WTC11 (cell line): ENCODE data around the gene ASTN2. TPM values are rescaled to one million over a fixed set of nuclear protein-coding genes. Genes with fewer than 3 reads are reported as not detected.

Experiments used
- ATAC-seq: fragments of 200-7000 bp; cut with Tn5 transposase; 2 replicates; pipeline ENCODE4 v1.10.0; 2021; ENCODE audit warnings: mild to moderate bottlenecking, moderate library complexity
- CTCF ChIA-PET: fragments of 300-600 bp; sonication (Branson Sonifier 250); formaldehyde crosslinking; loops from one replicate; lab custom pipeline; 2021; ENCODE audit warnings: antibody characterized with exemption; lab: Charles Lee
- POLR2A ChIA-PET: fragments of 350-600 bp; sonication (Branson Sonifier 250); formaldehyde crosslinking; loops from one replicate; lab custom pipeline; 2021; ENCODE audit warnings: antibody characterized with exemption; lab: Charles Lee
- DNase-seq: peaks from one replicate; pipeline ENCODE4 v3.0.0; 2021; ENCODE audit warnings: low spot score
- H3K27ac Mint-ChIP-seq: 2 replicates; pipeline ENCODE4 v1.8.0; 2021; ENCODE audit warnings: mixed read lengths
- H3K27me3 Mint-ChIP-seq: 2 replicates; pipeline ENCODE4 v1.8.0; 2021; ENCODE audit warnings: low read depth, mild to moderate bottlenecking, moderate library complexity, mixed read lengths
- H3K36me3 Mint-ChIP-seq: 2 replicates; pipeline ENCODE4 v1.8.0; 2021; ENCODE audit warnings: mixed read lengths
- H3K4me1 Mint-ChIP-seq: 2 replicates; pipeline ENCODE4 v1.8.0; 2022; ENCODE audit warnings: mixed read lengths
- H3K4me3 Mint-ChIP-seq: 2 replicates; pipeline ENCODE4 v1.8.0; 2021; ENCODE audit warnings: mild to moderate bottlenecking, moderate library complexity, mixed read lengths
- H3K9me3 Mint-ChIP-seq: 2 replicates; pipeline ENCODE4 v1.8.0; 2021; ENCODE audit warnings: mixed read lengths
- E2F4 ChIP-seq: sonication (generic); formaldehyde crosslinking; IDR thresholded peaks from 2 replicates; pipeline ENCODE4 v1.8.1; 2022; ENCODE audit warnings: low read depth, mild to moderate bottlenecking, moderate library complexity, missing genetic modification reagents, borderline replicate concordance
- EMX1 ChIP-seq: fragments of 250-450 bp; sonication (Bioruptor Pico); IDR thresholded peaks from 2 replicates; pipeline ENCODE4 v1.8.0; 2021; ENCODE audit warnings: mild to moderate bottlenecking
- ESRRA ChIP-seq: sonication (generic); formaldehyde crosslinking; IDR thresholded peaks from 2 replicates; pipeline ENCODE4 v1.8.1; 2022; ENCODE audit warnings: mild to moderate bottlenecking, missing genetic modification reagents, borderline replicate concordance
- IRF2 ChIP-seq: sonication (generic); formaldehyde crosslinking; IDR thresholded peaks from 2 replicates; pipeline ENCODE4 v1.8.0; 2022; ENCODE audit warnings: low read depth, missing genetic modification reagents, borderline replicate concordance
- MYBL2 ChIP-seq: sonication (generic); formaldehyde crosslinking; IDR thresholded peaks from 2 replicates; pipeline ENCODE4 v1.8.1; 2023; ENCODE audit warnings: mild to moderate bottlenecking, moderate library complexity, missing genetic modification reagents
- NFE2L1 ChIP-seq: sonication (generic); formaldehyde crosslinking; IDR thresholded peaks from 2 replicates; pipeline ENCODE4 v1.8.1; 2023; ENCODE audit warnings: missing genetic modification reagents
- SP1 ChIP-seq: sonication (generic); formaldehyde crosslinking; conservative IDR thresholded peaks from 2 replicates; pipeline ENCODE4 v1.8.1; 2022; ENCODE audit warnings: missing genetic modification reagents
- TCF7 ChIP-seq: sonication (generic); formaldehyde crosslinking; IDR thresholded peaks from 2 replicates; pipeline ENCODE4 v1.8.0; 2022; ENCODE audit warnings: mild to moderate bottlenecking, low read depth, missing genetic modification reagents, moderate library complexity
- ZBTB21 ChIP-seq: sonication (generic); formaldehyde crosslinking; IDR thresholded peaks from 2 replicates; pipeline ENCODE4 v1.8.1; 2023; ENCODE audit warnings: mild to moderate bottlenecking, missing genetic modification reagents, borderline replicate concordance
- ZNF416 ChIP-seq: fragments of 250-450 bp; sonication (Bioruptor Pico); IDR thresholded peaks from 2 replicates; pipeline ENCODE4 v1.9.0; 2021; ENCODE audit warnings: mild to moderate bottlenecking, inconsistent platforms
- ZSCAN18 ChIP-seq: fragments of 250-450 bp; sonication (Bioruptor Pico); IDR thresholded peaks from 2 replicates; pipeline ENCODE4 v2.1.2; 2022; ENCODE audit warnings: mild to moderate bottlenecking, moderate library complexity
- total RNA-seq: library from RNA; stranded (reverse); gene quantifications from 3 replicates; pipeline ENCODE4 v1.2.3, GENCODE V29; 2021
- TF ChIP-seq, protein P1 (sequence below): sonication (generic); formaldehyde crosslinking; conservative IDR thresholded peaks from 2 replicates; pipeline ENCODE4 v1.8.1; 2022; ENCODE audit warnings: mild to moderate bottlenecking, missing genetic modification reagents
- TF ChIP-seq, protein P2 (sequence below): sonication (generic); formaldehyde crosslinking; IDR thresholded peaks from 2 replicates; pipeline ENCODE4 v1.8.1; 2022; ENCODE audit warnings: mild to moderate bottlenecking, moderate library complexity, missing genetic modification reagents
- TF ChIP-seq, protein P3 (sequence below): sonication (generic); formaldehyde crosslinking; IDR thresholded peaks from 2 replicates; pipeline ENCODE4 v1.8.0; 2023; ENCODE audit warnings: mild to moderate bottlenecking, missing genetic modification reagents
- TF ChIP-seq, protein P4 (sequence below): fragments of 250-450 bp; sonication (Bioruptor Pico); IDR thresholded peaks from 2 replicates; pipeline ENCODE4 v1.9.0; 2021; ENCODE audit warnings: mild to moderate bottlenecking, borderline replicate concordance

The ASTN2 gene
- total RNA-seq, 1 experiment from 2014 or later = 16.2 TPM

- TF ChIP-seq MYBL2 (CRISPR knock-in tag) (no peak), ESRRA (CRISPR knock-in tag) (no peak), IRF2 (CRISPR knock-in tag) (no peak), ZSCAN18 (CRISPR knock-in tag) (no peak), NFE2L1 (CRISPR knock-in tag) (no peak)
- TF ChIP-seq, protein P1, sequence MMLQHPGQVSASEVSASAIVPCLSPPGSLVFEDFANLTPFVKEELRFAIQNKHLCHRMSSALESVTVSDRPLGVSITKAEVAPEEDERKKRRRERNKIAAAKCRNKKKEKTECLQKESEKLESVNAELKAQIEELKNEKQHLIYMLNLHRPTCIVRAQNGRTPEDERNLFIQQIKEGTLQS = no peak
- Mint-ChIP-seq H3K4me3 (no peak overlapping the region), H3K27me3 (no peaks in the 10 kb centered on the region), H3K27ac (no peak overlapping the region), H3K36me3 (peaks cover 5% of the 10 kb centered on the region; the same call in 1 of the 2 replicates), H3K9me3 (peaks cover 4% of the 10 kb centered on the region; the same call in 1 of the 2 replicates), H3K4me1 (peaks cover 55% of the 10 kb centered on the region)
- CTCF ChIA-PET = no interaction called here
- POLR2A ChIA-PET = no interaction called here
- no peak for DNase-seq
- no peak for ATAC-seq
Observed at GRCh38 chr9:116466271-116467235, 948.3 kb downstream of the ASTN2 start.

GRCh38 chr9:116465576-116466270 is 949.1 kb downstream of the ASTN2 start:
- H3K27me3 Mint-ChIP-seq = no peaks in the 10 kb centered on the region
- peaks cover 4% of the 10 kb centered on the region; the same call in 1 of the 2 replicates for H3K9me3 Mint-ChIP-seq
- ChIA-PET CTCF (no interaction called here), POLR2A (no interaction called here)
- TF ChIP-seq, protein P2, sequence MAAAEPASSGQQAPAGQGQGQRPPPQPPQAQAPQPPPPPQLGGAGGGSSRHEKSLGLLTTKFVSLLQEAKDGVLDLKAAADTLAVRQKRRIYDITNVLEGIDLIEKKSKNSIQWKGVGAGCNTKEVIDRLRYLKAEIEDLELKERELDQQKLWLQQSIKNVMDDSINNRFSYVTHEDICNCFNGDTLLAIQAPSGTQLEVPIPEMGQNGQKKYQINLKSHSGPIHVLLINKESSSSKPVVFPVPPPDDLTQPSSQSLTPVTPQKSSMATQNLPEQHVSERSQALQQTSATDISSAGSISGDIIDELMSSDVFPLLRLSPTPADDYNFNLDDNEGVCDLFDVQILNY = no peak
- no peak for TF ChIP-seq E2F4 (CRISPR knock-in tag)
- TF ChIP-seq EMX1 (CRISPR knock-in tag) = no peak
- TF ChIP-seq ZBTB21 (CRISPR knock-in tag) = no peak
- TF ChIP-seq, protein P3, sequence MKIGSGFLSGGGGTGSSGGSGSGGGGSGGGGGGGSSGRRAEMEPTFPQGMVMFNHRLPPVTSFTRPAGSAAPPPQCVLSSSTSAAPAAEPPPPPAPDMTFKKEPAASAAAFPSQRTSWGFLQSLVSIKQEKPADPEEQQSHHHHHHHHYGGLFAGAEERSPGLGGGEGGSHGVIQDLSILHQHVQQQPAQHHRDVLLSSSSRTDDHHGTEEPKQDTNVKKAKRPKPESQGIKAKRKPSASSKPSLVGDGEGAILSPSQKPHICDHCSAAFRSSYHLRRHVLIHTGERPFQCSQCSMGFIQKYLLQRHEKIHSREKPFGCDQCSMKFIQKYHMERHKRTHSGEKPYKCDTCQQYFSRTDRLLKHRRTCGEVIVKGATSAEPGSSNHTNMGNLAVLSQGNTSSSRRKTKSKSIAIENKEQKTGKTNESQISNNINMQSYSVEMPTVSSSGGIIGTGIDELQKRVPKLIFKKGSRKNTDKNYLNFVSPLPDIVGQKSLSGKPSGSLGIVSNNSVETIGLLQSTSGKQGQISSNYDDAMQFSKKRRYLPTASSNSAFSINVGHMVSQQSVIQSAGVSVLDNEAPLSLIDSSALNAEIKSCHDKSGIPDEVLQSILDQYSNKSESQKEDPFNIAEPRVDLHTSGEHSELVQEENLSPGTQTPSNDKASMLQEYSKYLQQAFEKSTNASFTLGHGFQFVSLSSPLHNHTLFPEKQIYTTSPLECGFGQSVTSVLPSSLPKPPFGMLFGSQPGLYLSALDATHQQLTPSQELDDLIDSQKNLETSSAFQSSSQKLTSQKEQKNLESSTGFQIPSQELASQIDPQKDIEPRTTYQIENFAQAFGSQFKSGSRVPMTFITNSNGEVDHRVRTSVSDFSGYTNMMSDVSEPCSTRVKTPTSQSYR (CRISPR knock-in tag) = no peak
- H3K36me3 Mint-ChIP-seq = peaks cover 5% of the 10 kb centered on the region; the same call in 1 of the 2 replicates
- H3K27ac Mint-ChIP-seq = no peak overlapping the region
- DNase-seq = no peak
- peaks cover 47% of the 10 kb centered on the region for H3K4me1 Mint-ChIP-seq
- no peak for ATAC-seq
- H3K4me3 Mint-ChIP-seq = no peak overlapping the region

- ATAC-seq = no peak
- Mint-ChIP-seq H3K27ac (no peak overlapping the region), H3K4me1 (peaks cover 40% of the 10 kb centered on the region), H3K36me3 (peaks cover 5% of the 10 kb centered on the region; the same call in 1 of the 2 replicates), H3K4me3 (no peak overlapping the region), H3K27me3 (no peaks in the 10 kb centered on the region), H3K9me3 (peaks cover 4% of the 10 kb centered on the region; the same call in 1 of the 2 replicates)
- ChIA-PET POLR2A (no interaction called here), CTCF (no interaction called here)
- DNase-seq = no peak
- TF ChIP-seq, protein P4, sequence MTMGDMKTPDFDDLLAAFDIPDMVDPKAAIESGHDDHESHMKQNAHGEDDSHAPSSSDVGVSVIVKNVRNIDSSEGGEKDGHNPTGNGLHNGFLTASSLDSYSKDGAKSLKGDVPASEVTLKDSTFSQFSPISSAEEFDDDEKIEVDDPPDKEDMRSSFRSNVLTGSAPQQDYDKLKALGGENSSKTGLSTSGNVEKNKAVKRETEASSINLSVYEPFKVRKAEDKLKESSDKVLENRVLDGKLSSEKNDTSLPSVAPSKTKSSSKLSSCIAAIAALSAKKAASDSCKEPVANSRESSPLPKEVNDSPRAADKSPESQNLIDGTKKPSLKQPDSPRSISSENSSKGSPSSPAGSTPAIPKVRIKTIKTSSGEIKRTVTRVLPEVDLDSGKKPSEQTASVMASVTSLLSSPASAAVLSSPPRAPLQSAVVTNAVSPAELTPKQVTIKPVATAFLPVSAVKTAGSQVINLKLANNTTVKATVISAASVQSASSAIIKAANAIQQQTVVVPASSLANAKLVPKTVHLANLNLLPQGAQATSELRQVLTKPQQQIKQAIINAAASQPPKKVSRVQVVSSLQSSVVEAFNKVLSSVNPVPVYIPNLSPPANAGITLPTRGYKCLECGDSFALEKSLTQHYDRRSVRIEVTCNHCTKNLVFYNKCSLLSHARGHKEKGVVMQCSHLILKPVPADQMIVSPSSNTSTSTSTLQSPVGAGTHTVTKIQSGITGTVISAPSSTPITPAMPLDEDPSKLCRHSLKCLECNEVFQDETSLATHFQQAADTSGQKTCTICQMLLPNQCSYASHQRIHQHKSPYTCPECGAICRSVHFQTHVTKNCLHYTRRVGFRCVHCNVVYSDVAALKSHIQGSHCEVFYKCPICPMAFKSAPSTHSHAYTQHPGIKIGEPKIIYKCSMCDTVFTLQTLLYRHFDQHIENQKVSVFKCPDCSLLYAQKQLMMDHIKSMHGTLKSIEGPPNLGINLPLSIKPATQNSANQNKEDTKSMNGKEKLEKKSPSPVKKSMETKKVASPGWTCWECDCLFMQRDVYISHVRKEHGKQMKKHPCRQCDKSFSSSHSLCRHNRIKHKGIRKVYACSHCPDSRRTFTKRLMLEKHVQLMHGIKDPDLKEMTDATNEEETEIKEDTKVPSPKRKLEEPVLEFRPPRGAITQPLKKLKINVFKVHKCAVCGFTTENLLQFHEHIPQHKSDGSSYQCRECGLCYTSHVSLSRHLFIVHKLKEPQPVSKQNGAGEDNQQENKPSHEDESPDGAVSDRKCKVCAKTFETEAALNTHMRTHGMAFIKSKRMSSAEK (CRISPR knock-in tag) = no peak
- TF ChIP-seq ESRRA (CRISPR knock-in tag) (no peak), SP1 (CRISPR knock-in tag) (no peak), TCF7 (CRISPR knock-in tag) (no peak), ZNF416 (CRISPR knock-in tag) (no peak)
Observed at GRCh38 chr9:116464987-116465571, 949.8 kb downstream of the ASTN2 start.
